GM18505 (cell line): ENCODE data around the gene CCDC158.

Experiments
- ATAC-seq: cut with Tn5 transposase; IDR thresholded peaks from one replicate; pipeline ENCODE4 v1.9.1; 2021; ENCODE audit not compliant: unreplicated experiment
- POLR2A ChIP-seq: IDR thresholded peaks from 4 replicates; pipeline ENCODE4 v1.6.1; 2011; ENCODE audit warnings: borderline replicate concordance; ENCODE audit not compliant: insufficient read depth, insufficient read length; ENCODE audit errors: extremely low read depth

Gene CCDC158

DNA sequence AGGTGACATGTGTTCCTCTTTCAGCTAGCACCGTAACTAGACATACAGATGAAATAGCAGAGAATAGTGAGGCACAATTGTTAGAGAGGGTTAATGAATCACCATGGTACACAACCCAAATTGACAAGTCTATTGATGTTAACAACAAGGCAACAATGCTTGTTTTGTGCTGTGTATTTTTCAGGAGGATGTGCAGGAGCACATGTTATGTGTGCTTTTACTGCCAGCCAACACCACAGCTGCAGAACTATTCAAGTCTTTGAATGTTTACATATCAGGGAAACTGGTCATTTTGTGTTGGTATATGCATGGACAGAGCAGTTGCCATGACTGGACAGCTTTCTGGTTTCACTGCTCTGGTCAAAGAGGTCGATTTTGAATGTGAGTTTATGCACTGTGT is 81.6 kb downstream of the CCDC158 start:
- TF ChIP-seq POLR2A, result no peak
- no peak for ATAC-seq

DNA sequence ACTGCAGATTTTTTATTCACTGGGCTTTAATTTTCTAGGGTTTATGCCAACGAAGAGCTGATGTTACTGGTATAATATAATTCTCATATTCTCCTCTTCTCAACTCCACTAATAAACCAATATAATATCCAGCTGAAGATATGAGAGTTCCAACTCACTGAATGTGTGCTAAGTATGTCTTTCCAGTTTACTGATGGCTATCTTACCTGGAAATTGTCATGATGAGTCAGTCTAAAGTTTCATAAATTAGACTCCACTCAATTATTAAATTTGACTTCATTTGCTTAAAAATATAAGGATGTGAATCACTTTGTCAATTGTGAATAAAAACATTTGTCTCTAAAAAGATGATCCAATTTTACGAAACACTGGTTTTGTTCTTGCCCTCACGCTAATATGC is 86.1 kb downstream of the CCDC158 start:
- no peak for TF ChIP-seq POLR2A
- no peak for ATAC-seq

DNA sequence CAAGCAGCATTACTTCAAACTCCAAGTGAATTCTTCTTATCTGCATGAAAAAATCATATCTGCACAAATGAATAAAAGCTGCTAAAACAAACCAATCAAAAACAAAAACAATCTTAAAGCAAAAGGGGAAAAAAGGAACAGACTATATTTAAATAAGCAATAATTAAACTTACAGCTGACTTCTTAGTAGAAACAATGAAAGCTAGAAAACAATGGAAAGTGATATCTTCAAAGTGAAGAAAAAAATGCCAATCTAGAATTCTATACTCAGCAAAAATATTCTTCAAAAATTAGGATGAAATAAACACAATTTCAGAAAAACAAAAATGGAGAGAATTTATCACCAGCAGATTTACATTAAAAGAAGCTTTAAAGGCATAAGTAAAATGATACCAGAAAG is 94.4 kb downstream of the CCDC158 start:
- no peak for TF ChIP-seq POLR2A

DNA sequence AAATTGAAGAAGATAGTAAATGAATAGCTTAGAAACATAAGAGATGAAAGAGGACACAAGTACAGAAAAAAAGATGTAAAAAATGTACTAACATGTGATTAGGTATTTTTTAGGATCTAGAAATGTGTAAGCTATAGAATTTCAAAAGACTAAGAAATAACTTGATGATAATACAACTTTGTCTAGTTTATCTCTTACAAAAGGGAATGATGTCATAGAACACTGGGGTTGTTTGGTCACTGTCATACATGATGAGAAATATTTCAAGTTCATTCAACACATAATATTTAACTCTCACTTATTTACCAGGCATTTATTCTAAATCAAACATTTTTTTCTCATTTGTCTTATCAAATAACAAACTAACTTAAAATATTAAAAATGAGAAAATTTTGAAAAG is 95.9 kb downstream of the CCDC158 start:
- no peak for ATAC-seq
- no peak for TF ChIP-seq POLR2A

More for the DNA sequence above, 94.4 kb downstream of the CCDC158 start:
- no peak for ATAC-seq

DNA sequence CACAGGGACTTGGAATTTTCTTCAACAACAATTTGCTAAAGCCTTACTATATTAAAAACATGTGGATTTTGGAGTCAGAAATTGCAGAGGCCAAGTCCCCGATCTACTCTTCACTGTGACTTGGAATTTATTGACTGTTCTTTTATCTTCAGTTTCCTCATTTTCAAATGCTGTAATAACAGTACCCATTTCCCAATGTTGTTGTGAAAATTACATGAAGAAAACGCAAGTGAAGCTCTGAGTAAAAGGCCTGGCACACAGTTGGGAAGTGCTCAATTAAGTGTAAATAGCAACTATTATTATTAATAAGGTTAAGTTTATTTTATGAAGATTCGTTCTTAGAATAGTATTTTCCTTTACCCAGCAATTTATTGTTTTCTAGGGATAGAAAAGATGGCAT is 98.7 kb downstream of the CCDC158 start:
- no peak for TF ChIP-seq POLR2A
- ATAC-seq, result no peak

DNA sequence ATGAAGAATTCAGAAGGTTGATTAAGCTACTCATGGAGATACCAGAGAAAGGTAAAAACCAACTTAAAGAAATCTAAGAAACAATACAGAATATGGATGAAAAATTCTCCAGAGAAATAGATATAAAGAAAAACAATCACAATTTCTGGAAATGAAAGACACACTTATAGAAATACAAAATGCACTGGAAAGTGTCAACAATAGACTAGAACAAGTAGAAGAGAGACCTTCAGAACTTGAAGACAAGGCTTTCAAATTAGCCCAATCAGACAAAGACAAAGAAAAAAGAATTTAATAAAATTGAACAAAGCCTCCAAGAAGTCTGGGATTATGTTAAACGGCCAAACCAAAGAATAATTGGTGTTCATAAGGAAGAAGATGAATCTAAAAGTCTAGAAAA is 104.8 kb downstream of the CCDC158 start:
- ATAC-seq, result no peak
- no peak for TF ChIP-seq POLR2A

DNA sequence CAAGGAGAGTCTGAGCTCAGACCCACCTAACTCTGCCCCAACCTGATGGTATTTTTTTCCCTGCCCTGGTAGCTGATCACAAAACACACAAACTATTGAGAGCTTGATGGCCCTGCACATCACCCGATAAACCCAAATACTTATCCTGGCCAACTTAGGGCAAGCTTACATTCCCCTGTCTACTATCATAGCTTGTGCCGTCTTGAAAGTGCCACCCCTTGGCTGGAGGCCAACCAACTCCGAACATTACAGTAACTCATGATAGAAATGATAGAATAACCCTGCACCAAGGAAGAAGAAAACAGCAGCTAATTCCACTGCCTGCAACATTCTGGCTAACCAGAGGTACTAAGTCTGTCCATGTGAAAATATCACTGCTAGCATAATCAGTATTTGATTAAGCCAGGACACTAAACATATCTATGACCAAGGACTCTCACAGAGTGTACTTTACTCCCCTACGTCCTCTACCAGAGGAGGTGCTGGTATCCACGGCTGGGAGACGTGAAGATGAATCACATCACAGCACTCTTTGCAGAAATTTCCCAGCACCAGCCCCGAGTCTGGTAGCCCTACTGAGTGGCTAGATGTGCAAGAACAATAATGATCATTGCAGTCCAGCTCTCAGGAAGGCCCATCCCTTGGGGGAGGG is 105.5 kb downstream of the CCDC158 start:
- no peak for ATAC-seq
- no peak for TF ChIP-seq POLR2A

DNA sequence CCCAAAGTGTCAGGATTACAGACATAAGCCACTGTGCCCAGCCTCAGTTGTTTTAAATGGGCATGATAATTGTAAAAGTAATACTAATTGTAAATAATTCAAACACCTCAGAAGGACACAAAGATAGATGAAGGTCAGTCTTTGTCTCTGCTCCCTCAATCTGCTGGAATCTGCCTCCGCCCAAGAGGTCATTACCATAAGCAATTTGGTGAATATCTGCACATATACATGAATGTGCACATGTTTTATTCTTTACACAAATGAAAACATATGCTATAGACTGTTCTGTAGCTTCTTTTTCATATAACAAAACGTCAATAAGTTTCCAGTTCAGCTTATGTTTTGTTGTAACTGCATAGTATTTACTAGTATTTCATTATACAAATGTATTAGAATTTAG is 107.4 kb downstream of the CCDC158 start:
- no peak for TF ChIP-seq POLR2A
- ATAC-seq, result no peak

DNA sequence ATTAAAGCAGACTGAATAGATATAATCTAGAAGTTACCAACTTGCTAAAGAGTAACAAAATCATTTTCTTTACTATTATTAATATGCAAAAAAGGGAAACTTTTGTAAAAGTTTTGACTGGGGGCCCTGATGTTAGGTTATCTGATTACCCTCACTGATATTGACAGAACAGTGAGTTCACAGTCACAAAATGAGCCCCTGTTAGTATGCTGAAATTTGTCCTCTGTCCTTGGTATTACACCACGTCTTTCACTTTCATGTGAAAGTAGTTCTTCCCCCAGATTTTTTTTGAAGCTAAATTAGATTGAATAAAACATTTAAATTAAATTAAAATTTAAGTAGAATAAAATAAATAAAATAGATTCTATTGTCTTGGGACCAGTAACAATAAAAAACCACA is 108.5 kb downstream of the CCDC158 start:
- ATAC-seq, result no peak
- no peak for TF ChIP-seq POLR2A

DNA sequence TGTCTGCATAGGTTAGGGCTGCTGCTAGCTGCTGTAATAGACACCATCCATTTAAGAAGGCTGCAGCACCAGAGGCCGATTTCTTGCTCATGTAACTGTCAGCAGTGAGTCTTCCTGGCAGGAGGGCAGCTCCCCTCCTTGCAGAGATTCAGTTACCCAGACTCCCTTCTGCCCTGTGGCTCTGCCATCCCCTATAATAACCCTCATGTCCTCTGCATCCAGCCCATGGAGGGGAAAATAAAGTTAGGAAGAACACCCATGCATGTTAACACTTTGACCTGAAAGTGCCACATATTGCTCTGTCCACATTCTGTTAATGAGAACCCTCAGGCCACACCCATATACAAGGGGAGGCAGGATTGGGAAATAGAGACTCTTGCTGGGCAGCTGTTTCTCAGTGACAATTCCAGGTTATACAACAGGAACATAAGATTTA is 109.0 kb downstream of the CCDC158 start:
- no peak for TF ChIP-seq POLR2A
- ATAC-seq, result no peak

DNA sequence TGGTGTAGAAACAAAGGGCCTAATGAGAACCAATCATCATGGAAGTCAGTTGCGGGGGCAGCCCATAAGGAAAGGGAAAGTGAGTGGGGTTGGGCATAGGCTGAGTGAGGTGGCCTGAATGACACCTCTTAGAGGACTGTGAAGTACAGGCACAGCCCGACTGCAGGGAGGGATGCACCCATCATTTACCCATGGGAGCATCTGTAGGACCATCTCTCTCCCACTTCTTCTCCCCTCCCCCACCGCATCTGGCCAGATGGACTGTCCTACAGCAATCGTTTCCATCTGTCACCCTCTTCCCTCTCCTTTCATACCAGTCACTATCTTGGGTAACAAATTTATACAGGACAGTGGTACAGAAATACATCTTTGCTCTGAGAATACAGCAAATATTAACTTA is 110.3 kb downstream of the CCDC158 start:
- ATAC-seq, result no peak
- no peak for TF ChIP-seq POLR2A

DNA sequence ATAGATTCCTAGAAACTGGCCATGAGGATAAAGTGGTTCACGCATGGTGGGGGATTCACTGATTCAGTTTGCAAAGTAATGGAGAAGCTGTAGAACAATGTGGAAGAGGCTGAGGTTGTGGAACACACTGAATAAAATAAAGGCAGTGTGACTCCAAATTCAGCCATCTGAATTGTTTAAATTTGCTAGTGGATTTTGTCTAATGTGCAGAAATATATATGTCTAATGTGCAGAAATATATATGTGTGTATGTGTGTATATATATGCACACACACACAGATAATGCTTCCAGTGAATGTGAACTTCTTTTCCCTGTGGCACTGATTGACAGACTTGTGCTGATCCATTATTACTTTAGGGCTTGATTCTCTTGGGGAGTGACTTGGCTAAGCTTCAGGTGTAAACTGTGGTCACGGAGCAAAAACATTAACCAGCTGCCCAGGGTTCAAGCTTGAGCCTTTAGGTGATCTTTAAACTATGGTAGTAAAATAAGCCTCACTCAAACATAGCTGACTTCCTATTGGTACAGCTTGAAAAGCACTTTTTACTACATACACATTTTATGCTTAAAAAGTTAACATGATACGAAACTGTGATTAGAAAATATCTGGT is 110.9 kb downstream of the CCDC158 start:
- TF ChIP-seq POLR2A, result no peak
- no peak for ATAC-seq

DNA sequence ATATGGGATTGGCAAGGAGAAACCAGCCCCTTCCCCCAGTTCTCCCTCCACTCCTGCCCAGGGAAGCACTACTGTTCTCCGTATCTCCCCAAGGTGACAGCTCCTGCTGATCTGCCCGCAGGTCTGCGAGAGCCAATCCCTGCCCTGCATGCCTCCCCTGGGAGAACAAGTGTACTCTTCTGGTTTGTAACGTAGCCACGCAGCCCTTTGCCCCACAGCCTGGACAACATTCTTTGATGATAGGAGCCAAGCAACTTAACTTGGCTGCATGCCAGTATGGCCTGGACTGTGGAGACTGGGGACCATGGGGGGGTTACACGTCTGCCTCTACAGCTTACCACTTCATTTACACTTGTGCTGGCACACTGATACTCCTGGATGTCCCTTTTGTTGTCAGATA is 112.4 kb downstream of the CCDC158 start:
- ATAC-seq, result no peak
- no peak for TF ChIP-seq POLR2A

DNA sequence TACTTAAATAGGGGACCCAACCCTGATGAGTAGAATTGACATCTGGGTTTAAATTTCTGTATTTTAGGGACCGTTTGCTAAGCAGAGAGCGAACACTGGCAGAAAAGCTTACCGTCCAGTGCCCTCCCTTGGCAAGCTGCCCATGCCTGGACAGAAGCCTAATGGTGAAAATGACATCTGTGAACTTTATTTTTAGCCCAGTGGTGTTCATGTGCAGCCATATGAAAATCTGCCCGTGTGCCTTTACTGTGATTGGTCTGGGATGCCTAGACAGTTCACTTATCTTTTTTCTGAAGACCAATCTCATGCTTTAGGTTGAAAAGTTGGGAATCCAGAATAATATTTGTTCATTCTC is 113.3 kb downstream of the CCDC158 start:
- no peak for ATAC-seq
- TF ChIP-seq POLR2A, result no peak
